Thoracic aorta (tissue), 2 donors: ENCODE data around the gene GMDS. TPM values are rescaled to one million over a fixed set of nuclear protein-coding genes. Genes with fewer than 3 reads are reported as not detected.

Experiments used
- ATAC-seq: fragments of 150-250 bp; one replicate; pipeline ENCODE4 v1.8.0; 2017; ENCODE audit warnings: low read depth; ENCODE audit not compliant: insufficient number of reproducible peaks, low FRiP score
- DNase-seq: peaks from one replicate; pipeline ENCODE4 v3.0.0-alpha.2; 2020; ENCODE audit warnings: low spot score
- H3K27ac ChIP-seq, 2 donors: fragments of 200-600 bp; sonication (generic); 1 replicate in 1 of 2; 2 replicates in 1 of 2; pipeline ENCODE4 v1.5.1; 2016; ENCODE audit warnings: mild to moderate bottlenecking in 2 of 2, moderate library complexity in 2 of 2
- H3K27me3 ChIP-seq: fragments of 200-600 bp; sonication (generic); replicated peaks from 2 replicates; pipeline ENCODE4 v1.6.0; 2016; ENCODE audit warnings: mild to moderate bottlenecking; ENCODE audit not compliant: insufficient read depth
- H3K36me3 ChIP-seq: fragments of 200-600 bp; sonication (generic); one replicate; pipeline ENCODE4 v1.5.1; 2016
- H3K4me1 ChIP-seq, 2 donors: fragments of 200-600 bp; sonication (generic); 1 replicate in 1 of 2; 2 replicates in 1 of 2; pipeline versions ENCODE4 v1.5.1 to v1.6.0; 2016; ENCODE audit warnings: low read depth in 2 of 2, mild to moderate bottlenecking in 1 of 2; ENCODE audit not compliant: control insufficient read depth in 1 of 2
- H3K4me3 ChIP-seq: fragments of 200-600 bp; sonication (generic); 2 replicates; pipeline ENCODE4 v1.5.1; 2016; ENCODE audit warnings: mild to moderate bottlenecking
- H3K9me3 ChIP-seq: fragments of 200-600 bp; sonication (generic); 2 replicates; pipeline ENCODE4 v1.5.1; 2016
- total RNA-seq, 2 donors: library from RNA; depleted of rRNA; stranded (reverse); fragments of >200 nt; gene quantifications; one replicate each; pipeline versions ENCODE4 v1.1.0 to v1.2.3, GENCODE V29; 2016
- TF ChIP-seq, protein P1 (sequence below): fragments of 200-600 bp; sonication (generic); IDR thresholded peaks from one replicate; pipeline ENCODE4 v1.5.1; 2019; ENCODE audit warnings: antibody characterized with exemption

The GMDS gene
- total RNA-seq, 2 donors from 2014 or later = 87.8 to 87.9 TPM

DNA sequence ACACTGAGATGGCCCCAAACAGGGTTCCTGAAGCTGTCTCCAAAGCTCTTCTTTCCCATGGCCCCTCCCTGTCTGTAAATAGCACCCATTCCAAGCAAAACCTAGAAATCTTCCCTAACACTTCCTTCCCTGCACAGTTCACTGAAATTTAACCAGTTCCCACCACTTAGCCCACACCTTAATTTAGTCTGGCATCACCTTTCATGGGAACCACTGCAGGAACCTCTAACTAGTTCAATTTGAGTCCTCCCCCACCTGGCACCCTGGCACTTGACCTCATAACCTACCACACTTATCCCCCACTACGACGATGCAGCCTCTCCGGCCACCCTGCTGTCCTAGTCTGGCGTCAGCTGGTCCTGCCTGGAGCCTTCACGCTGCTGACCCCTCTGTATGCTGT, 278.7 kb downstream of the GMDS start:
- TF ChIP-seq, protein P1, sequence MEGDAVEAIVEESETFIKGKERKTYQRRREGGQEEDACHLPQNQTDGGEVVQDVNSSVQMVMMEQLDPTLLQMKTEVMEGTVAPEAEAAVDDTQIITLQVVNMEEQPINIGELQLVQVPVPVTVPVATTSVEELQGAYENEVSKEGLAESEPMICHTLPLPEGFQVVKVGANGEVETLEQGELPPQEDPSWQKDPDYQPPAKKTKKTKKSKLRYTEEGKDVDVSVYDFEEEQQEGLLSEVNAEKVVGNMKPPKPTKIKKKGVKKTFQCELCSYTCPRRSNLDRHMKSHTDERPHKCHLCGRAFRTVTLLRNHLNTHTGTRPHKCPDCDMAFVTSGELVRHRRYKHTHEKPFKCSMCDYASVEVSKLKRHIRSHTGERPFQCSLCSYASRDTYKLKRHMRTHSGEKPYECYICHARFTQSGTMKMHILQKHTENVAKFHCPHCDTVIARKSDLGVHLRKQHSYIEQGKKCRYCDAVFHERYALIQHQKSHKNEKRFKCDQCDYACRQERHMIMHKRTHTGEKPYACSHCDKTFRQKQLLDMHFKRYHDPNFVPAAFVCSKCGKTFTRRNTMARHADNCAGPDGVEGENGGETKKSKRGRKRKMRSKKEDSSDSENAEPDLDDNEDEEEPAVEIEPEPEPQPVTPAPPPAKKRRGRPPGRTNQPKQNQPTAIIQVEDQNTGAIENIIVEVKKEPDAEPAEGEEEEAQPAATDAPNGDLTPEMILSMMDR = no peak
- no peaks in the 10 kb centered on the region for H3K9me3 ChIP-seq
- DNase-seq (no peak), ATAC-seq (no peak)
- H3K27ac ChIP-seq = no peak overlapping the region
- no peak overlapping the region for H3K4me3 ChIP-seq
- peaks cover 0 to 3% of the 10 kb centered on the region in 2 donors for H3K4me1 ChIP-seq
- H3K27me3 ChIP-seq = no peaks in the 10 kb centered on the region
- H3K36me3 ChIP-seq = no peaks in the 10 kb centered on the region

DNA sequence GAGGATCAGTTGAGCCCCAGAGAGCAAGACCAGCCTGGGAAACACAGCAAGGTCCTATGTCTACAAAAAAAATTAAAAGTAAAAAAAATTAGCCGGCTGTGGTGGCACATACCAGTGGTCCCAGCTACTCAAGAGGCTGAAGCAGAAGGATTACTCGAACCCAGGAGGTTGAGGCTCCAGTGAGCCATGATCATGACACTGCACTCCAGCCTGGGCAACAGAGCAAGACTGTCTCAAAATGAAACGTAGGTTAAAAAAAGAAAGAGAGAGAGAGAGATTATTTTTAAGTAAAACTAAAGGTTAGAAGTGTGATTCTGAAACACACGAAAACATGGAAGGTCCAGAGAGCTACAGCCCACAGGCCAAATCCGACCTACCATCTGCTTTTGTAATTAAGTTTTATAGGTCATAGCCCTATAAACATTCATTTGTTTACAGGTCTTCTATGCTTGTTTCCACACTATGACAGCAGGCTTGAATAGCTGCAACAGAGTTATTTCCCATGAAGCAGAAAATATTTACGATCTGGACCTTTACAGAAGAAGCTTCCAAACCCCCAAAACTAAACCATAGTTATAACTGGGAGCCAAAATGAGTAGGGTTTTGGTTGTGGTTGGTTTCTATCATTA, 279.7 kb downstream of the GMDS start:
- Histone ChIP-seq H3K4me1 (peaks cover 0 to 3% of the 10 kb centered on the region in 2 donors), H3K36me3 (no peaks in the 10 kb centered on the region), H3K27ac (no peak overlapping the region), H3K27me3 (no peaks in the 10 kb centered on the region), H3K9me3 (no peaks in the 10 kb centered on the region), H3K4me3 (no peak overlapping the region)
- no peak for ATAC-seq
- no peak for DNase-seq
- TF ChIP-seq, protein P1 = no peak

DNA sequence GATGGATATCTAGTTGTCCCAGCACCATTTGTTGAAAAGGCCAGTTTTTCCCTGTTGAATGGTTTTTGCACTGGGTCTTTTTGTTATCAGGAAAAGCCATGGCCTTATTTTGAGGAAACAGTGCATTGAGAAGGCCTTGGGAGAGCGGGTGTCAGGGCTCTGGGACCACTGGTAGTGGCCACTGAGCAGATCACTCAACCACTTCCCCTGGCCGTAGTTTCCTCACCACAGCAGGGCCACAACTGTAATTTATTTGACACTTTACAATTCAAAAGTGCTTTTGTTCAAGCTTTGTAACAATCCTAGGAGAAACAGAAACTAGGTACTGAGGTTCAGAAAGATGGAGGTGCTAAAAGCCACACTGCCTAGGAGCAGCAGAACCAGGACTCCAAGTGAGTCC, 281.8 kb downstream of the GMDS start:
- H3K4me3 ChIP-seq = no peak overlapping the region
- TF ChIP-seq, protein P1 = no peak
- no peaks in the 10 kb centered on the region for H3K27me3 ChIP-seq
- H3K27ac ChIP-seq = no peak overlapping the region
- DNase-seq (no peak), ATAC-seq (no peak)
- H3K9me3 ChIP-seq = no peaks in the 10 kb centered on the region
- H3K4me1 ChIP-seq = peaks cover 0 to 8% of the 10 kb centered on the region in 2 donors
- H3K36me3 ChIP-seq = no peaks in the 10 kb centered on the region

DNA sequence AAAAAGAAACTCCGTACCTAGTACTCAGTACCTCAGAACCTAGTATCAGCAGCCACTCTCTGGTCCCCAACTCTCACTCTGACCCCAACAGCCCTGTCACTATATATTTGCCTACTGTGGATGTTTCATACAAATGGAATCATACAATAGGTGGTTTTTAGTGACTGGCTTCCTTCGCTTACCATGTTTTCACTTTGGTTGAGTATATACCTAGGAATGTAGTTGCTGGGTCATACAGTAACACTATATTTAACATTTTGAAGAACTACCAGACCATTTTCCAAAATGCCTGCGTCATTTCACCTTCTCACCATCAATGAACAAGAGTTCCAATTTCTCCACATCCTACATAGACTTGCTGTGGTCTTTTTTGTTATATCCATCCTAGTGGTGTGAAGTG, 283.2 kb downstream of the GMDS start:
- Histone ChIP-seq H3K27ac (no peak overlapping the region), H3K27me3 (no peaks in the 10 kb centered on the region), H3K9me3 (no peaks in the 10 kb centered on the region), H3K4me1 (peaks cover 0 to 14% of the 10 kb centered on the region in 2 donors), H3K36me3 (no peaks in the 10 kb centered on the region), H3K4me3 (no peak overlapping the region)
- TF ChIP-seq, protein P1 = no peak
- ATAC-seq (no peak), DNase-seq (no peak)

DNA sequence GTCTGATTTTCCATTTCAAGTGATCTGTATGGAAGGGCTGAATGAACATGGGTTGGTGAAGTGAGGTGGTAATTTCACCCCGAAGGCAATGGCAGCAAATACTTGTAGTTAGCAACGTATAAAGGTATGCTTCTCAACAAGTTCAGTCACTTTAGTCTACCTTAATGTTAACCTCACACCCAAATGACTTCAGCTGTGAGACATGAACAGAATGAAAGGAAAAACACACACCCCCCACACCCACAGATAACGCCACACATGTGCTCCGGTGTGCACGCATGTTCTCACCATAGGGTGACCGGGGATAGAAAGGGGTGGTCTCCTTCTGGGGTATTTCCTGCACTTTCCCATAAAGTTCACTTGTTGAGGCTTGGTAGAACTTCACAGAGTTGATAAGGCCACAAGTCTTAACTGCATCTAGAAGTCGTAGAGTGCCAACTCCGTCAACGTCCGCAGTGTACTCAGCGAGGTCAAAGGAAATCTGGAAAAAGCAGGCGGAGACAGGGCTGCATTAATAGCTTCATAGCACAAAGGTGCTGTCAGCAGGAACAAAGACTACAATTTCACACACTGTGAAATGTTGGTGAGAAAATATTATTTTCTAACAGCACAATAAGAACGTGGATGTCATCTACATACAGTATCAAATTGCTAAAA, 284.8 kb downstream of the GMDS start:
- TF ChIP-seq, protein P1 = no peak

More for the DNA sequence above, 284.8 kb downstream of the GMDS start:
- no peaks in the 10 kb centered on the region for H3K27me3 ChIP-seq
- DNase-seq = no peak
- H3K4me1 ChIP-seq = peaks cover 0 to 14% of the 10 kb centered on the region in 2 donors
- no peaks in the 10 kb centered on the region for H3K9me3 ChIP-seq
- no peak for ATAC-seq
- no peaks in the 10 kb centered on the region for H3K36me3 ChIP-seq
- no peak overlapping the region for H3K27ac ChIP-seq
- H3K4me3 ChIP-seq = no peak overlapping the region
